Neural cell (in vitro differentiated cells): ENCODE data around the gene MAML2.

Source experiments
- EP300 ChIP-seq: fragments of 450-650 bp; conservative IDR thresholded peaks from 2 replicates; pipeline ENCODE4 v1.6.1; 2014; ENCODE audit warnings: antibody characterized with exemption, mild to moderate bottlenecking, moderate library complexity; ENCODE audit not compliant: poor library complexity, severe bottlenecking
- EZH2 ChIP-seq: fragments of 200-600, 300-800 bp; shearing (Covaris generic), sonication (generic); IDR thresholded peaks from 2 replicates; pipeline ENCODE4 v1.6.1; 2014; ENCODE audit warnings: antibody characterized with exemption, low read length, borderline replicate concordance, mild to moderate bottlenecking; ENCODE audit not compliant: insufficient read depth, poor library complexity, severe bottlenecking
- POLR2AphosphoS5 ChIP-seq: IDR thresholded peaks from 2 replicates; pipeline ENCODE4 v1.6.1; 2012
- RAD21 ChIP-seq: fragments of 450-650 bp; conservative IDR thresholded peaks from 2 replicates; pipeline ENCODE4 v1.6.1; 2014; ENCODE audit warnings: antibody characterized with exemption, mild to moderate bottlenecking, moderate library complexity
- SMC3 ChIP-seq: fragments of 450-650 bp; conservative IDR thresholded peaks from 2 replicates; pipeline ENCODE4 v1.6.1; 2014; ENCODE audit warnings: antibody characterized with exemption, mild to moderate bottlenecking, moderate library complexity; ENCODE audit not compliant: poor library complexity
- TAF1 ChIP-seq: IDR thresholded peaks from 2 replicates; pipeline ENCODE4 v1.6.1; 2012; ENCODE audit warnings: low read depth
- TF ChIP-seq, protein P1 (sequence below): fragments of 450-650 bp; IDR thresholded peaks from 2 replicates; pipeline ENCODE4 v1.5.1; 2014; ENCODE audit warnings: antibody characterized with exemption, mild to moderate bottlenecking, moderate library complexity; ENCODE audit not compliant: poor library complexity, severe bottlenecking
- TF ChIP-seq, protein P2 (sequence below): IDR thresholded peaks from 2 replicates; pipeline ENCODE4 v1.6.1; 2012; ENCODE audit warnings: borderline replicate concordance

DNA sequence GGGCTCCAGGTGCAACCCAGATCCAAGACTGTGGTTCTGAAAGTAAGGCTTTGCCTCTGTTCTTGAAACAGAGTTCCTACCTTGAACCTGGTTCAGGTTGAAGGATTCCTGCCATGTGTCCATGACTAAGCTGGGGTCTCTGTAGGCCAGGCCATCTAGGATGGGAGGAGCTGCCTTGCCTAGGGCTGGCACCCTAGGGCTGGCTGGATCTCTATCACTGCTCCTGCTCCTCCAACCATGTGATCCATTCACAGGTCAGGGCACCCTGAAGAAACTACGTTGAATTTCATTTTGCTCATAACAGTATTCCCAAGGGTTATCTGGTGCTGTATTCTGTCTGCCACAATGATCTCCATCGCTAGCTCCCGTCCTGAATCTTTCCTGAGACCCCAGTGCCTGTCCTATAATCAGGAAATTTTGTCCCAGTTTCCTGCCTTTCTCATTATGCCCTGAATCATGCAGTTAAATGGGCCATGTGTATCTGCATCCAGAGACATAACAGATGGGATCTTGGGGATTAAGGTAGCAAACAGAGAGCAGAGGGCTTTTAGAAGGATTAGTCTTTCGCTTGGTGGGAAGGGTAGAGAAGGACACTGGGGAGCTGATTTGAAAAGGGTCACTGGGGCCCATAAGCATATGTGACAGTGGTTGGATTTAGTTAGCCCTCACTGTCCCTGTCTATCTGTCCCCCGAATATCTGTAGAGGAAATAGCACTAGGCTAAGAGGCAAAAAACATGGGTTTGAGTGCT, 320.9 kb downstream of the MAML2 start:
- TF ChIP-seq EZH2 (no peak), RAD21 (no peak), POLR2AphosphoS5 (no peak), EP300 (no peak), SMC3 (no peak), TAF1 (no peak)
- TF ChIP-seq, protein P1, sequence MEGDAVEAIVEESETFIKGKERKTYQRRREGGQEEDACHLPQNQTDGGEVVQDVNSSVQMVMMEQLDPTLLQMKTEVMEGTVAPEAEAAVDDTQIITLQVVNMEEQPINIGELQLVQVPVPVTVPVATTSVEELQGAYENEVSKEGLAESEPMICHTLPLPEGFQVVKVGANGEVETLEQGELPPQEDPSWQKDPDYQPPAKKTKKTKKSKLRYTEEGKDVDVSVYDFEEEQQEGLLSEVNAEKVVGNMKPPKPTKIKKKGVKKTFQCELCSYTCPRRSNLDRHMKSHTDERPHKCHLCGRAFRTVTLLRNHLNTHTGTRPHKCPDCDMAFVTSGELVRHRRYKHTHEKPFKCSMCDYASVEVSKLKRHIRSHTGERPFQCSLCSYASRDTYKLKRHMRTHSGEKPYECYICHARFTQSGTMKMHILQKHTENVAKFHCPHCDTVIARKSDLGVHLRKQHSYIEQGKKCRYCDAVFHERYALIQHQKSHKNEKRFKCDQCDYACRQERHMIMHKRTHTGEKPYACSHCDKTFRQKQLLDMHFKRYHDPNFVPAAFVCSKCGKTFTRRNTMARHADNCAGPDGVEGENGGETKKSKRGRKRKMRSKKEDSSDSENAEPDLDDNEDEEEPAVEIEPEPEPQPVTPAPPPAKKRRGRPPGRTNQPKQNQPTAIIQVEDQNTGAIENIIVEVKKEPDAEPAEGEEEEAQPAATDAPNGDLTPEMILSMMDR, result no peak
- TF ChIP-seq, protein P2, sequence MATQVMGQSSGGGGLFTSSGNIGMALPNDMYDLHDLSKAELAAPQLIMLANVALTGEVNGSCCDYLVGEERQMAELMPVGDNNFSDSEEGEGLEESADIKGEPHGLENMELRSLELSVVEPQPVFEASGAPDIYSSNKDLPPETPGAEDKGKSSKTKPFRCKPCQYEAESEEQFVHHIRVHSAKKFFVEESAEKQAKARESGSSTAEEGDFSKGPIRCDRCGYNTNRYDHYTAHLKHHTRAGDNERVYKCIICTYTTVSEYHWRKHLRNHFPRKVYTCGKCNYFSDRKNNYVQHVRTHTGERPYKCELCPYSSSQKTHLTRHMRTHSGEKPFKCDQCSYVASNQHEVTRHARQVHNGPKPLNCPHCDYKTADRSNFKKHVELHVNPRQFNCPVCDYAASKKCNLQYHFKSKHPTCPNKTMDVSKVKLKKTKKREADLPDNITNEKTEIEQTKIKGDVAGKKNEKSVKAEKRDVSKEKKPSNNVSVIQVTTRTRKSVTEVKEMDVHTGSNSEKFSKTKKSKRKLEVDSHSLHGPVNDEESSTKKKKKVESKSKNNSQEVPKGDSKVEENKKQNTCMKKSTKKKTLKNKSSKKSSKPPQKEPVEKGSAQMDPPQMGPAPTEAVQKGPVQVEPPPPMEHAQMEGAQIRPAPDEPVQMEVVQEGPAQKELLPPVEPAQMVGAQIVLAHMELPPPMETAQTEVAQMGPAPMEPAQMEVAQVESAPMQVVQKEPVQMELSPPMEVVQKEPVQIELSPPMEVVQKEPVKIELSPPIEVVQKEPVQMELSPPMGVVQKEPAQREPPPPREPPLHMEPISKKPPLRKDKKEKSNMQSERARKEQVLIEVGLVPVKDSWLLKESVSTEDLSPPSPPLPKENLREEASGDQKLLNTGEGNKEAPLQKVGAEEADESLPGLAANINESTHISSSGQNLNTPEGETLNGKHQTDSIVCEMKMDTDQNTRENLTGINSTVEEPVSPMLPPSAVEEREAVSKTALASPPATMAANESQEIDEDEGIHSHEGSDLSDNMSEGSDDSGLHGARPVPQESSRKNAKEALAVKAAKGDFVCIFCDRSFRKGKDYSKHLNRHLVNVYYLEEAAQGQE, result no peak
